ENCODE measurements around the gene OR10R2.

GRCh38 chr1:158521666-158522058 lies 49.6 kb downstream of the OR10R2 start:
- TF ChIP-seq CTCF (IDR thresholded peaks at IDR 0.05) (no peak), POLR2A (IDR thresholded peaks at IDR 0.05) (no peak)

Data from suprapubic skin (tissue), 3 donors.